ENCODE measurements around the gene DHX35. TPM values are rescaled to one million over a fixed set of nuclear protein-coding genes. Genes with fewer than 3 reads are reported as not detected.

DHX35 gene
- total and polyA plus RNA-seq, 4 donors, result 4.8 to 15.5 (median 11.3) TPM

- Histone ChIP-seq H3K4me1 (ENCODE audit: control insufficient read depth in 1 of 2, insufficient read depth in 2 of 2, low read length in 2 of 2) (no peaks in the 10 kb centered on the region), H3K4me3 (ENCODE audit: low read length in 2 of 2) (no peak overlapping the region), H3K9me3 (ENCODE audit: control insufficient read depth, low read length) (no peaks in the 10 kb centered on the region), H3K27ac (ENCODE audit: low read depth in 1 of 2, low read length in 2 of 2) (no peak overlapping the region), H3K36me3 (ENCODE audit: control insufficient read depth in 1 of 2, insufficient read depth in 2 of 2, low read length in 1 of 2) (peaks cover 0 to 6% of the 10 kb centered on the region in 2 donors), H3K27me3 (ENCODE audit: control insufficient read depth in 1 of 2, insufficient read depth in 2 of 2, low read length in 1 of 2) (no peaks in the 10 kb centered on the region)
- intact Hi-C loops (cut with DNase I), result loop anchor here in 1 of 2 donors (10.0 kb wide), 1 partner anchor 48 kb away; no protein-coding TSS in a partner anchor
- ATAC-seq (ENCODE audit: low FRiP score) (no peak), DNase-seq (no peak)
- WGBS, 2 donors, result 86 to 89% methylated on average over 3 of the region's 3 CpGs
Observed at GRCh38 chr20:39032997-39033396, 70.9 kb downstream of the DHX35 start.

- intact Hi-C loops (cut with DNase I), result loop anchor here in 1 of 2 donors (10.0 kb wide), 1 partner anchor 51 kb away; no protein-coding TSS in a partner anchor
- Histone ChIP-seq H3K9me3 (ENCODE audit: control insufficient read depth, low read length) (no peaks in the 10 kb centered on the region), H3K27me3 (ENCODE audit: control insufficient read depth in 1 of 2, insufficient read depth in 2 of 2, low read length in 1 of 2) (no peaks in the 10 kb centered on the region), H3K27ac (ENCODE audit: low read depth in 1 of 2, low read length in 2 of 2) (no peak overlapping the region), H3K4me1 (ENCODE audit: control insufficient read depth in 1 of 2, insufficient read depth in 2 of 2, low read length in 2 of 2) (no peaks in the 10 kb centered on the region), H3K36me3 (ENCODE audit: control insufficient read depth in 1 of 2, insufficient read depth in 2 of 2, low read length in 1 of 2) (peaks cover 0 to 10% of the 10 kb centered on the region in 2 donors), H3K4me3 (ENCODE audit: low read length in 2 of 2) (no peak overlapping the region)
- WGBS, 2 donors, result 97 to 100% methylated on average over 1 of the region's 1 CpG
- DNase-seq (no peak), ATAC-seq (ENCODE audit: low FRiP score) (no peak)
Observed at GRCh38 chr20:39036011-39036410, 73.9 kb downstream of the DHX35 start.

GRCh38 chr20:39036851-39037250 is 74.7 kb downstream of the DHX35 start:
- no peaks in the 10 kb centered on the region for H3K4me1 ChIP-seq (ENCODE audit: control insufficient read depth in 1 of 2, insufficient read depth in 2 of 2, low read length in 2 of 2)
- intact Hi-C loops (cut with DNase I), result loop anchor here in 1 of 2 donors (10.0 kb wide), 1 partner anchor 52 kb away; no protein-coding TSS in a partner anchor
- no peaks in the 10 kb centered on the region for H3K27me3 ChIP-seq (ENCODE audit: control insufficient read depth in 1 of 2, insufficient read depth in 2 of 2, low read length in 1 of 2)
- no peak overlapping the region for H3K27ac ChIP-seq (ENCODE audit: low read depth in 1 of 2, low read length in 2 of 2)
- ATAC-seq (ENCODE audit: low FRiP score), result peak; percentile 58
- no peaks in the 10 kb centered on the region for H3K9me3 ChIP-seq (ENCODE audit: control insufficient read depth, low read length)
- DNase-seq, result no peak
- H3K36me3 ChIP-seq (ENCODE audit: control insufficient read depth in 1 of 2, insufficient read depth in 2 of 2, low read length in 1 of 2), result peaks cover 0 to 8% of the 10 kb centered on the region in 2 donors
- 51 to 60% methylated on average over 5 of the region's 5 CpGs for WGBS, 2 donors
- no peak overlapping the region for H3K4me3 ChIP-seq (ENCODE audit: low read length in 2 of 2)

- no peak for DNase-seq
- Histone ChIP-seq H3K9me3 (ENCODE audit: control insufficient read depth, low read length) (no peaks in the 10 kb centered on the region), H3K27me3 (ENCODE audit: control insufficient read depth in 1 of 2, insufficient read depth in 2 of 2, low read length in 1 of 2) (no peaks in the 10 kb centered on the region), H3K4me1 (ENCODE audit: control insufficient read depth in 1 of 2, insufficient read depth in 2 of 2, low read length in 2 of 2) (no peaks in the 10 kb centered on the region), H3K4me3 (ENCODE audit: low read length in 2 of 2) (no peak overlapping the region), H3K27ac (ENCODE audit: low read depth in 1 of 2, low read length in 2 of 2) (no peak overlapping the region), H3K36me3 (ENCODE audit: control insufficient read depth in 1 of 2, insufficient read depth in 2 of 2, low read length in 1 of 2) (peaks cover 0 to 11% of the 10 kb centered on the region in 2 donors)
- ATAC-seq (ENCODE audit: low FRiP score), result no peak
- intact Hi-C loops (cut with DNase I), result loop anchor here in 1 of 2 donors (10.0 kb wide), 1 partner anchor 53 kb away; no protein-coding TSS in a partner anchor
- 94 to 95% methylated on average over 8 of the region's 8 CpGs for WGBS, 2 donors
Observed at GRCh38 chr20:39038047-39038446, 75.9 kb downstream of the DHX35 start.

GRCh38 chr20:39038495-39038894 is 76.4 kb downstream of the DHX35 start:
- Histone ChIP-seq H3K4me1 (ENCODE audit: control insufficient read depth in 1 of 2, insufficient read depth in 2 of 2, low read length in 2 of 2) (no peaks in the 10 kb centered on the region), H3K27ac (ENCODE audit: low read depth in 1 of 2, low read length in 2 of 2) (no peak overlapping the region), H3K27me3 (ENCODE audit: control insufficient read depth in 1 of 2, insufficient read depth in 2 of 2, low read length in 1 of 2) (no peaks in the 10 kb centered on the region), H3K4me3 (ENCODE audit: low read length in 2 of 2) (no peak overlapping the region), H3K9me3 (ENCODE audit: control insufficient read depth, low read length) (no peaks in the 10 kb centered on the region), H3K36me3 (ENCODE audit: control insufficient read depth in 1 of 2, insufficient read depth in 2 of 2, low read length in 1 of 2) (peaks cover 0 to 11% of the 10 kb centered on the region in 2 donors)
- ATAC-seq (ENCODE audit: low FRiP score), result no peak
- intact Hi-C loops (cut with DNase I), result loop anchor here in 1 of 2 donors (10.0 kb wide), 1 partner anchor 54 kb away; no protein-coding TSS in a partner anchor
- WGBS, 2 donors, result 91 to 94% methylated on average over 6 of the region's 6 CpGs
- no peak for DNase-seq

GRCh38 chr20:39039261-39039660 is 77.1 kb downstream of the DHX35 start:
- Histone ChIP-seq H3K9me3 (ENCODE audit: control insufficient read depth, low read length) (no peaks in the 10 kb centered on the region), H3K4me3 (ENCODE audit: low read length in 2 of 2) (no peak overlapping the region), H3K27me3 (ENCODE audit: control insufficient read depth in 1 of 2, insufficient read depth in 2 of 2, low read length in 1 of 2) (no peaks in the 10 kb centered on the region), H3K4me1 (ENCODE audit: control insufficient read depth in 1 of 2, insufficient read depth in 2 of 2, low read length in 2 of 2) (no peaks in the 10 kb centered on the region), H3K27ac (ENCODE audit: low read depth in 1 of 2, low read length in 2 of 2) (no peak overlapping the region), H3K36me3 (ENCODE audit: control insufficient read depth in 1 of 2, insufficient read depth in 2 of 2, low read length in 1 of 2) (peaks cover 0 to 7% of the 10 kb centered on the region in 2 donors)
- intact Hi-C loops (cut with DNase I), result loop anchor here in 1 of 2 donors (10.0 kb wide), 1 partner anchor 54 kb away; no protein-coding TSS in a partner anchor
- WGBS, 2 donors, result 92 to 93% methylated on average over 3 of the region's 3 CpGs
- DNase-seq, result no peak
- ATAC-seq (ENCODE audit: low FRiP score), result no peak

GRCh38 chr20:39040116-39040515 is 78.0 kb downstream of the DHX35 start:
- H3K27ac ChIP-seq (ENCODE audit: low read depth in 1 of 2, low read length in 2 of 2), result no peak overlapping the region
- no peak for DNase-seq
- no peak overlapping the region for H3K4me3 ChIP-seq (ENCODE audit: low read length in 2 of 2)
- intact Hi-C loops (cut with DNase I), result no loop called here
- H3K9me3 ChIP-seq (ENCODE audit: control insufficient read depth, low read length), result no peaks in the 10 kb centered on the region
- ATAC-seq (ENCODE audit: low FRiP score), result no peak
- 89 to 91% methylated on average over 6 of the region's 6 CpGs for WGBS, 2 donors
- H3K36me3 ChIP-seq (ENCODE audit: control insufficient read depth in 1 of 2, insufficient read depth in 2 of 2, low read length in 1 of 2), result peaks cover 0 to 7% of the 10 kb centered on the region in 2 donors
- no peaks in the 10 kb centered on the region for H3K4me1 ChIP-seq (ENCODE audit: control insufficient read depth in 1 of 2, insufficient read depth in 2 of 2, low read length in 2 of 2)
- H3K27me3 ChIP-seq (ENCODE audit: control insufficient read depth in 1 of 2, insufficient read depth in 2 of 2, low read length in 1 of 2), result no peaks in the 10 kb centered on the region

- Histone ChIP-seq H3K9me3 (ENCODE audit: control insufficient read depth, low read length) (no peaks in the 10 kb centered on the region), H3K4me3 (ENCODE audit: low read length in 2 of 2) (no peak overlapping the region), H3K27me3 (ENCODE audit: control insufficient read depth in 1 of 2, insufficient read depth in 2 of 2, low read length in 1 of 2) (no peaks in the 10 kb centered on the region), H3K27ac (ENCODE audit: low read depth in 1 of 2, low read length in 2 of 2) (no peak overlapping the region), H3K36me3 (ENCODE audit: control insufficient read depth in 1 of 2, insufficient read depth in 2 of 2, low read length in 1 of 2) (peaks cover 0 to 7% of the 10 kb centered on the region in 2 donors), H3K4me1 (ENCODE audit: control insufficient read depth in 1 of 2, insufficient read depth in 2 of 2, low read length in 2 of 2) (no peaks in the 10 kb centered on the region)
- intact Hi-C loops (cut with DNase I), result no loop called here
- 89 to 90% methylated on average over 7 of the region's 7 CpGs for WGBS, 2 donors
- no peak for ATAC-seq (ENCODE audit: low FRiP score)
- no peak for DNase-seq
Observed at GRCh38 chr20:39041067-39041466, 78.9 kb downstream of the DHX35 start.

Measured in aorta (tissue), 5 donors.